ENCODE results near the gene MS4A1. TPM values are rescaled to one million over a fixed set of nuclear protein-coding genes. Genes with fewer than 3 reads are reported as not detected.
"Not testable (repeated sequence)": the region's sequence is repeated elsewhere in the genome, so short reads cannot be mapped to it uniquely, and the experiment has no call there.

MS4A1 gene
- total RNA-seq = 0.49 TPM

GRCh38 chr11:60455531-60456042 is at the start of gene MS4A1:
Gene MS4A1, plus strand, starts transcription at chr11:60455847. Its CDS starts 6,528 bp downstream, at chr11:60462375.
- no peak for DNase-seq (ENCODE audit: low spot score)

- no peak for DNase-seq (ENCODE audit: low spot score)
These were observed 35.6 kb upstream of the MS4A1 start for GRCh38 chr11:60420015-60420414.

DNA sequence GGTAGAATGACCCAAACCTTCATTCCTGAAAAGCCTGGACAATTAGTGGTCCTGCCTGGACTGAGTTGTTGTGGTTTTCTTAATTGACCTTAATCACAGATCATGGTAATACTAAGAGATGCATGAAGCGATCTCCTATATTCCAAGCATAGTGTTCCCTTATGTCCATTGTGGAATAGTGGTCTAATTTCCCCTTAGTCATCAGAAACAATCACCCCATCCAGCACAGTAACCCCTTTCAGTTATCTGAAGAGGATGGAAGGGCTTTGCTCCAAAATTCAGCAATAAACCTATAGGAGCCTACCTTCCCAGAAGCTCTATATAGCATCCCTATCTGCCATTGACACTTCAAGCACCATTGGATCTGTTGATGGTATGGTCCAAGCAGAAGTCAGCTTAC is 33.0 kb upstream of the MS4A1 start:
- DNase-seq (ENCODE audit: low spot score) = no peak

DNA sequence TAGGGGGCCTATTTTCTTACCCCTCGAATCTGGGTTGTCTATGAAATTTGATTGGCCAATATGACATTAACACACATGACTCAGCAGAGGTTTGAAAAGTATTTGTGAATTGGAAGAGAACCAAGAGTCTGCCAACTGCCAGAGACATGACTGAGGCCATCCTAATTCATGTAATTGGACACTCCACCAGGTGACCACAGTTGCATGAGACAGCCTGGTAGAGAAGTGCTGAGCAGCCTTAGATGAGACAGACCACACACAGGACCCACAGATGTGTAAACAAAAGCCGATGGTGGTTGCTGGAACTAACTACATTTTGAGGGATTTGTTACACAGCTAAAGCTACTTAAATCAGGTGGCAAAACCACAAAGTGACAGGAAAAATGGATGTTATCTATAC is 27.1 kb upstream of the MS4A1 start:
- DNase-seq (ENCODE audit: low spot score) = no peak

- no peak for DNase-seq (ENCODE audit: low spot score)
These were observed 26.4 kb upstream of the MS4A1 start, which contains the start of gene MS4A5 for GRCh38 chr11:60429272-60429671. Gene MS4A5, plus strand, starts transcription at chr11:60429572. Its CDS starts 103 bp downstream, at chr11:60429675.

DNA sequence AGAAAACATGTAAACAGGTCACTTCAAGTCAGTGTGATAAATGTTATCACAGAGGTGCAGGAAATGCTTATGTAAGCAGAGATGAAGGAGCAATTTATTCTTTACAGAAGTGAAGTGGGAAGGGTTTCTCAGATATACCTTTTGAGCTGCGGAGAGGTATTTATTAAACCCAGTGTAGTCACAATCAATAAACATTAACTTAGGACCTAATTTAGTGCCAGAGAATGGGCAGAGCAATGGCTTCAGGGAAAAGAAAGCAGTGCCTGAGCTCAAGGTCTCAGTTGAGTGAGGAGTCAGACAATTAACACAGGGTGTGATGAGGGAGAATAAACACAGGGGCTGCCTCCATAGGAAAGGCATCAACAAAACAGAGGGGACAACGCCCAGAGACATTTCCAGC is 24.4 kb upstream of the MS4A1 start:
- DNase-seq (ENCODE audit: low spot score) = no peak

GRCh38 chr11:60433401-60433800 is 22.2 kb upstream of the MS4A1 start:
- no peak for DNase-seq (ENCODE audit: low spot score)

GRCh38 chr11:60447070-60447469 is 8.6 kb upstream of the MS4A1 start:
- DNase-seq (ENCODE audit: low spot score) = no peak

GRCh38 chr11:60447846-60448245 is 7.8 kb upstream of the MS4A1 start:
- no peak for DNase-seq (ENCODE audit: low spot score)

DNA sequence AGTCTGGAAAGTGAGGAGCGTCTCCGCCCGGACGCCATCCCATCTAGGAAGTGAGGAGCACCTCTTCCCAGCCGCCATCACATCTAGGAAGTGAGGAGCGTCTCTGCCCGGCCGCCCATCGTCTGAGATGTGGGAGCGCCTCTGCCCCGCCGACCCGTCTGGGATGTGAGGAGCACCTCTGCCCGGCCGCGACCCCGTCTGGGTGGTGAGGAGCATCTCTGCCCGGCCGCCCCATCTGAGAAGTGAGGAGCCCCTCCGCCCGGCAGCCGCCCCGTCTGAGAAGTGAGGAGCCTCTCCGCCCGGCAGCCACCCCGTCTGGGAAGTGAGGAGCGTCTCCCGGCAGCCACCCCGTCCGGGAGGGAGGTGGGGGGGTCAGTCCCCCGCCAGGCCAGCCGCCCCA is 4.5 kb upstream of the MS4A1 start:
- DNase-seq (ENCODE audit: low spot score) = not testable (repeated sequence)

DNA sequence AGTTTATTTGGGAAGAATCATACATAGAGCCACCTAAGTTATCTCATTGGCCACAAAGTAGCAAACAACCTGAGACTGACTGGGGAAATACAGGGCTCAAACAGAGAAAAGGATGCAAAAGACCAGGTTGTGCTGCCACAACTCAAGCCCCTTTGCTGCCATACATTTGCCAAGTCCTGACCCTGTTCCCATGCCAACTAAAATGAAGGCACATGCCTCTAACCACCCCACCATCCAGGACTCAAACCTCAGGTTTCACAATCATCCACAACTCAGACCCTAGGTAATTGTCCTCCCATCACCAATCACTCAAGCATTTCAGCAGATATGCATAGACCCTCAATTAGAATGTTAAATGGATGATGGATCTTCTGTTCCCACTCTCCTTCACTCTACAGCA is 1.4 kb upstream of the MS4A1 start:
- DNase-seq (ENCODE audit: low spot score) = no peak

DNA sequence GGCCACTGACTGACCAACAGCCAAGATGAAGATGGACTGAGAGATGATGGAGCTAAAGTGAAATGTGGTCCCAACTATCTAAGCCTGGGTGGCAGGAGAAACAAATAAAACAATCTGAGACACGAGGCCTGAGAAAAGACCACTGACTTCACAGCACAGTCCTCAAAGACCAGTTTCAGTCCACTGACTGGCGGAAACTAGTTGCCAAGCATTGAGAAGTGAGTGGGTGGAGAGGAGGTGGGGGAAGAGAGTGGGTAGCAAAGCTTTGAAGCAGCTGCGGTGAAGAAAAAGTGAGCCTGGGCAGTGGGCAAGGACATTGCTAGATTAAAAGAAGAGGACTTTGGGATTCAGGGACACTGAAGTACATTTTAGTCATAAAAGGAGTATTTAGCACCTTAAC is 1.9 kb downstream of the MS4A1 start:
- no peak for DNase-seq (ENCODE audit: low spot score)

DNA sequence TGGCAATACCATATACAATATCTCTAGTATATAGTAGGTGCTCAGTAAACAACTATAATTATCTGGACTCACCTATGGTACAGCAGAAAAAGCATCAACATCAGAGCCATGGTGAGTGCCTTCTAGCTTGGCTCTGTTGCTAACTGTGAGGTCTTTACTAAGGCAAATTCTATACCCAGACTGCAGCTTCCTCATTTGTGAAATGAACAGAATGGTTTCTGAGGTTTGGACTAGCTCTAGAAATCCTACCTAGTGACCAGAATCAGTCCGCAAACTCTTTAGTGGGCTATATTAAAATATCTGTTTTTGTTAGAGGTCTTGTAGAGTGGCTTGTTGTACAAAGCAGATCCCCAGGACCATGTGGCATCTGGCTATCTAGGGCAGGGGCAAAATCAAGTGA is 3.7 kb downstream of the MS4A1 start:
- DNase-seq (ENCODE audit: low spot score) = no peak

- DNase-seq (ENCODE audit: low spot score) = no peak
These were observed 13.2 kb downstream of the MS4A1 start for GRCh38 chr11:60468829-60469228.

- no peak for DNase-seq (ENCODE audit: low spot score)
These were observed 14.1 kb downstream of the MS4A1 start for GRCh38 chr11:60469723-60470122.

- no peak for DNase-seq (ENCODE audit: low spot score)
These were observed 21.4 kb downstream of the MS4A1 start for GRCh38 chr11:60477035-60477445.

GRCh38 chr11:60482361-60482760 is 26.7 kb downstream of the MS4A1 start:
- no peak for DNase-seq (ENCODE audit: low spot score)

GRCh38 chr11:60485987-60486386 is 30.3 kb downstream of the MS4A1 start:
- DNase-seq (ENCODE audit: low spot score) = peak; percentile 50

DNA sequence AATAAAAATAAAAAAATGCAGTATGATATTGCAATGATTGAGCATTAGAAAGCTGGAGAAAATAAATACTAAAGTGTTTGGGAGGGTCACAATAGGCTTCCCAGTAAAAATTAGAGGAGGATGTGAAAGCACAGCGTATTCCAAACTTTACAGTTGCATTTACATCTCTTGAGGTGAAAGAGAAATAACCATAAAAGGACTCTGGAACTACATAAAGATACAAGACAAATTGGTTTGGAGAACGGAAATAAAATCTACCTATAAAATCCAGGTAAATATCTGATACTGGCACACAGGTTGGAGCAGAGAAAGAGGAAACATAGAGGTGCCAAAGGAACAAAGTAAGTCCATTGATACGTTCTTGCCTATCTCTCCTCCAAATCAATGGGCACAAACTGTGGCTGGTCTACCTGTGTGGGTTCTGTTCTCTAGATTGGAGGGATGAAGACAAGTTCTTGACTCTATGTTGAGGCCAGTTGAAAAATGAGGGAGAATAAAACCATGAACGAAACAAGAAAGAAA is 36.9 kb downstream of the MS4A1 start, which contains the start of gene MS4A12:
Gene MS4A12 (plus strand): TSS at position 291 of the 522 bp plus-strand sequence. CDS start 4,541 bp downstream, outside the sequence.
- DNase-seq (ENCODE audit: low spot score) = no peak

DNA sequence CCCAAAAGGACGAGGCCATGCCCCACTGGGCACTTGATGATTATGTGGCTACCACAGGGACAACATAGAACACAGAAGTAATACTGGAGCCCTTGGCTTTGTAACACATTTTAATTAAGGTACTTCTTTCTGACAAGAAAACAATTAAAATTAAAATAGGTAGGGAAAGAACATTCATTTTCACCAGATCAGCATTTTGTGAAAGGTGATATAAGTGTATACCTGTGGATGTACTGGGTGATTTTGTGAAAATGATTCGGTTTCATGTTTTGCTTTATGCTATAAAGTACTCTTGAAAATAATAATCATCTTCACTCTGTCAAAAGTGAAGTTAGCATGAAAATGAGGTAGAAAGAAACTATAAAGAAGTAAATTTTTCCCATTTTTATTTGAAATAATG is 37.8 kb downstream of the MS4A1 start:
- no peak for DNase-seq (ENCODE audit: low spot score)

GRCh38 chr11:60498399-60498798 is 42.8 kb downstream of the MS4A1 start:
- no peak for DNase-seq (ENCODE audit: low spot score)

DNA sequence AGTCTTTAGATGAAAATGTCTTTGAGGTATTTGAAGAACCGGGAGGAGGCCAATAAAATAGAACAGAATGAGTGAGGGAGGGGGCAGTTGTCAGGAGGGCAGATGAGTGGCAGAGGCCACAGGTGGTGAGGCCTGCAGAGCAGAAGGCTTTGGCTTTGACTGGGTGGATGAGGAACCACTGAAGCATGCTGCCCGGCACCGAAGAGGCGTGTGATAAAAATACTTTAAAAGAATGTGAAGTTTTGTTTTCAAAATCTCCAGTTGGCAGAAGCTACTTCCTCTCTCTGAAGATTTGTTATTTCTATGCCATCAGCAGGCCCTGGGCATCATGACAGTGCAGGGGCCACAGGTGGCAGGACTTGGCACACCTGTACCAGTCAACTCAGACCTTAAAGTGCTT is 43.2 kb downstream of the MS4A1 start:
- no peak for DNase-seq (ENCODE audit: low spot score)

DNA sequence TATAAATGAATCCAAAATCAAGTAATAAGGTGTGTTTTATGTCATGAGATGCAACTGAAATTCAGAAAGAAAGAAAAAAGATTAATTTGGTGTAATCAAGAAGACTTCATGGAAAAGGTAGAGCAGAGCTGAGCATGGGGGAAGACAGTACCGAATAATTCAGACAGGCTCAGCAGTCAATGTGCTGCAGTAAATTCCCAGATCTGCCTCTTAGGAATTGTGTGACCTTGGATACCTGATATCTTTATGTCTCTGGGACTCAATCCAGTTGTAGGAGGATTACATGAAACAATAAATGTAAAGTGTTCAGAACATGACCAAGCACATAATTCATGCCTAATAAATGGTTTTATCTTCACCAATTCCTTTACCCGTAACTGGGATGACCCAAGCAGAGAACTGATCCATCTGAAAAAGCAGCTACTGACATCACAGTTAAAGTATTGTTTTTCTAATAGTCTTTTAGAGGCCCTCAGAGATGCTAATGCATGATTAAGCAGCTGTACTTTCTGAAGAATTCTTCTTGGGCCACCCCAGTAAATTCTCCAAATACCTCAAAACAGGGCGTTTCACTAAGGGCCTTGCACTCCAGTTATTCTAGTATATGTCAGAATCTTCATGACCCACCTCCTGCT is 44.7 kb downstream of the MS4A1 start:
- no peak for DNase-seq (ENCODE audit: low spot score)
